K562 (cell line): ENCODE results near the gene KCNC3. TPM values are rescaled to one million over a fixed set of nuclear protein-coding genes. Genes with fewer than 3 reads are reported as not detected.
A peak's percentile ranks its signal among the peaks of the same experiment; 100 is the strongest.

Experiments
- ATF2 ChIP-seq: sonication (generic); formaldehyde crosslinking; IDR thresholded peaks from 2 replicates; pipeline ENCODE4 v1.8.1; 2022; ENCODE audit warnings: missing genetic modification reagents
- BCL6 ChIP-seq: fragments of 250-450 bp; sonication (Bioruptor Pico); IDR thresholded peaks from 2 replicates; pipeline ENCODE4 v1.4.0; 2020
- FOSL1 ChIP-seq: fragments of 200-800 bp; sonication (Bioruptor generic); conservative IDR thresholded peaks from 2 replicates; pipeline ENCODE4 v1.6.1; 2016; ENCODE audit warnings: missing genetic modification characterization, missing compliant biosample characterization
- FOXO4 ChIP-seq: fragments of 450-650 bp; formaldehyde crosslinking; IDR thresholded peaks from 2 replicates; pipeline ENCODE4 v1.4.0; 2020; ENCODE audit warnings: mild to moderate bottlenecking, moderate library complexity
- GATAD2A ChIP-seq: fragments of 450-650 bp; IDR thresholded peaks from 2 replicates; pipeline ENCODE4 v1.6.1; 2017
- GATAD2B ChIP-seq: fragments of 450-650 bp; IDR thresholded peaks from 2 replicates; pipeline ENCODE4 v1.6.1; 2017; ENCODE audit warnings: mild to moderate bottlenecking, borderline replicate concordance
- IRF1 ChIP-seq: sonication (generic); formaldehyde crosslinking; IDR thresholded peaks from 2 replicates; pipeline ENCODE4 v1.8.0; 2022; ENCODE audit warnings: missing genetic modification reagents, mild to moderate bottlenecking, borderline replicate concordance
- KLF1 ChIP-seq: fragments of 450-650 bp; IDR thresholded peaks from 2 replicates; pipeline ENCODE4 v1.6.1; 2016; ENCODE audit warnings: missing genetic modification characterization, missing compliant biosample characterization
- KLF10 ChIP-seq: fragments of 250-450 bp; sonication (Bioruptor Pico); IDR thresholded peaks from 2 replicates; pipeline ENCODE4 v1.6.1; 2021; ENCODE audit warnings: matching md5 sums
- MAFF ChIP-seq: IDR thresholded peaks from 2 replicates; pipeline ENCODE4 v1.6.1; 2012; ENCODE audit warnings: low read length, improper control_type of control experiment
- MXD1 ChIP-seq: fragments of 250-450 bp; sonication (Bioruptor Pico); IDR thresholded peaks from 2 replicates; pipeline ENCODE4 v1.8.0; 2021; ENCODE audit warnings: borderline replicate concordance, mild to moderate bottlenecking, moderate library complexity; ENCODE audit not compliant: poor library complexity, severe bottlenecking
- NCOA4 ChIP-seq: fragments of 450-650 bp; IDR thresholded peaks from 2 replicates; pipeline ENCODE4 v1.6.1; 2018; ENCODE audit warnings: mild to moderate bottlenecking; ENCODE audit not compliant: partially characterized antibody
- PRDM10 ChIP-seq: fragments of 450-650 bp; IDR thresholded peaks from 2 replicates; pipeline ENCODE4 v1.6.1; 2018; ENCODE audit not compliant: partially characterized antibody
- PRPF4 ChIP-seq: fragments of 200-400 bp; formaldehyde crosslinking; IDR thresholded peaks from one replicate; pipeline ENCODE4 v1.6.1; 2017; ENCODE audit warnings: low read length, low read depth, mild to moderate bottlenecking; ENCODE audit not compliant: insufficient read depth, poor library complexity, severe bottlenecking
- PURB ChIP-seq: sonication (generic); formaldehyde crosslinking; IDR thresholded peaks from 2 replicates; pipeline ENCODE4 v1.9.0; 2021; ENCODE audit warnings: low read depth, mild to moderate bottlenecking, missing genetic modification reagents
- SRF ChIP-seq, 2 experiments: fragments of 250-450, 450-650 bp in 1 of 2; sonication (Bioruptor Pico) in 1 of 2; sonication (generic) in 1 of 2; formaldehyde crosslinking; IDR thresholded peaks; 2 replicates each; pipeline versions ENCODE4 v1.5.0 to v1.5.1; 2020 to 2022; ENCODE audit warnings: mild to moderate bottlenecking in 1 of 2, missing genetic modification reagents in 1 of 2
- TAL1 ChIP-seq: fragments of 450-650 bp; IDR thresholded peaks from 2 replicates; pipeline ENCODE4 v1.6.1; 2016; ENCODE audit warnings: mild to moderate bottlenecking
- TSC22D4 ChIP-seq: fragments of 450-650 bp; IDR thresholded peaks from 2 replicates; pipeline ENCODE4 v1.6.1; 2016; ENCODE audit warnings: missing genetic modification characterization, missing biosample characterization, control low read depth
- ZNF143 ChIP-seq: sonication (generic); formaldehyde crosslinking; IDR thresholded peaks from 2 replicates; pipeline ENCODE4 v1.9.0; 2022; ENCODE audit warnings: mild to moderate bottlenecking, missing genetic modification reagents
- ZNF707 ChIP-seq: fragments of 250-450 bp; sonication (Bioruptor Pico); conservative IDR thresholded peaks from 2 replicates; pipeline ENCODE4 v1.8.0; 2022; ENCODE audit warnings: inconsistent platforms, mild to moderate bottlenecking, moderate library complexity
- ZSCAN29 ChIP-seq: fragments of 450-650 bp; IDR thresholded peaks from 2 replicates; pipeline ENCODE4 v1.6.1; 2017
- polyA plus RNA-seq, 8 experiments: library from polyadenylated mRNA; depleted of rRNA in 4 of 8; stranded (reverse) in 5 of 8; unstranded in 3 of 8; fragments of >200 nt; fragmentation: Nextera tagmentation in 2 of 8; fragmentation: Illumina TruSeq in 1 of 8; extraction: Ambion mirVana in 2 of 8; extraction: Trizol in 1 of 8; gene quantifications; 2 replicates each; pipeline versions ENCODE4 v1.2.1 to v1.2.3, GENCODE V29; 2011 to 2014; ENCODE audit warnings: inconsistent platforms in 1 of 8, missing spikeins in 1 of 8
- total RNA-seq, 7 experiments: library from RNA; depleted of rRNA in 6 of 7; stranded (reverse); fragments of >200 nt in 6 of 7; fragmentation: Illumina TruSeq in 2 of 7; extraction: Trizol in 2 of 7; gene quantifications; 2 replicates each; pipeline versions ENCODE4 v1.2.1 to v1.2.3, GENCODE V29; 2011 to 2021; ENCODE audit warnings: low replicate concordance in 1 of 7

KCNC3 gene
- total and polyA plus RNA-seq, 9 of the 15 experiments (the other 6 are each of a cell fraction or from before 2014, with no cell fraction given) = 0.03 to 26.2 (median 2.0) TPM

- no peak for TF ChIP-seq ATF2 (CRISPR knock-in tag)
- no peak for TF ChIP-seq TSC22D4 (tag)
- TF ChIP-seq ZSCAN29 = 0 out of 2 replicates have a peak, but pooled peaks have one; percentile 70
- TF ChIP-seq PRDM10 = peak; percentile 35
- no peak for TF ChIP-seq KLF1
- TF ChIP-seq FOSL1 (tag) = no peak
- no peak for TF ChIP-seq PRPF4
- no peak for TF ChIP-seq ZNF707 (CRISPR knock-in tag)
- no peak for TF ChIP-seq MXD1 (CRISPR knock-in tag)
- TF ChIP-seq MAFF = no peak
- no peak for TF ChIP-seq GATAD2A
- 0 out of 2 replicates have a peak, but pooled peaks have one; percentile 24 for TF ChIP-seq TAL1
- TF ChIP-seq KLF10 (CRISPR knock-in tag) = no peak
- TF ChIP-seq NCOA4 = no peak
- TF ChIP-seq BCL6 (CRISPR knock-in tag) = no peak
- TF ChIP-seq SRF (CRISPR knock-in tag; IDR thresholded peaks at IDR 0.05) = peak in 1 of 2 experiments; percentile 20; a peak in 2 of 4 replicates
- TF ChIP-seq GATAD2B = no peak
- TF ChIP-seq ZNF143 = no peak
- TF ChIP-seq IRF1 = no peak
- TF ChIP-seq FOXO4 (CRISPR knock-in tag) = no peak
- no peak for TF ChIP-seq PURB (CRISPR knock-in tag)
Observed at GRCh38 chr19:50329146-50329925, at the start of gene KCNC3 (continued).
